Body of pancreas (tissue), 4 donors: Measurements from ENCODE around the gene FAM131B. TPM values are rescaled to one million over a fixed set of nuclear protein-coding genes. Genes with fewer than 3 reads are reported as not detected.

Experiments
- ATAC-seq: fragments of 150-250 bp; one replicate; pipeline ENCODE4 v1.9.1; 2016
- DNase-seq, 4 donors: peaks; one replicate each; pipeline ENCODE4 v3.0.0-alpha.2; 2019
- H3K27ac ChIP-seq, 4 donors: fragments of 200-600 bp; sonication (generic); 1 replicate in 3 of 4; 2 replicates in 1 of 4; pipeline versions ENCODE4 v1.5.1 to v1.6.1; 2016 to 2019; ENCODE audit warnings: mild to moderate bottlenecking in 1 of 4, mixed read lengths in 1 of 4, moderate library complexity in 1 of 4
- H3K27me3 ChIP-seq, 2 donors: fragments of 200-600 bp; sonication (generic); one replicate each; pipeline ENCODE4 v1.6.0; 2016; ENCODE audit warnings: mild to moderate bottlenecking in 1 of 2
- H3K36me3 ChIP-seq, 2 donors: fragments of 200-600 bp; sonication (generic); replicated peaks in 1 of 2; 2 replicates each; pipeline ENCODE4 v1.5.1; 2016; ENCODE audit warnings: low read depth in 2 of 2; ENCODE audit not compliant: insufficient read depth in 1 of 2
- H3K4me1 ChIP-seq: fragments of 200-600 bp; sonication (generic); one replicate; pipeline ENCODE4 v1.6.0; 2016
- H3K4me3 ChIP-seq, 2 donors: fragments of 200-600 bp; sonication (generic); 1 replicate in 1 of 2; 2 replicates in 1 of 2; pipeline ENCODE4 v1.5.1; 2016 to 2019
- H3K9me3 ChIP-seq, 3 donors: fragments of 200-600 bp; sonication (generic); 1 replicate in 2 of 3; 2 replicates in 1 of 3; pipeline ENCODE4 v1.5.1; 2016
- POLR2A ChIP-seq, 3 donors: fragments of 450-650 bp; IDR thresholded peaks; one replicate each; pipeline ENCODE4 v1.6.1; 2016; ENCODE audit warnings: antibody characterized with exemption in 3 of 3, mild to moderate bottlenecking in 2 of 3
- WGBS, 2 donors: methylation state at CpG; one replicate each; pipeline ENCODE4 v1.1.5; 2017; 5-methylcytosine and 5-hydroxymethylcytosine counted together
- intact Hi-C: fragments of 100-400 bp; cut with DNase I; formaldehyde crosslinking; loops from one replicate; pipeline ENCODE4 v1.15.1; 2023
- total RNA-seq, 2 donors: library from RNA; depleted of rRNA; stranded (reverse); fragments of >200 nt; gene quantifications; one replicate each; pipeline ENCODE4 v1.1.0, GENCODE V29; 2016
- TF ChIP-seq, protein P1 (sequence below), 7 experiments: fragments of 450-650 bp in 4 of 7; fragments of 200-600 bp in 3 of 7; sonication (generic) in 3 of 7; IDR thresholded peaks; one replicate each; pipeline ENCODE4 v1.5.1; 2016 to 2019; ENCODE audit warnings: antibody characterized with exemption in 7 of 7

The FAM131B gene
- total RNA-seq, 2 donors from 2014 or later, result 0.26 TPM; not detected in 1

DNA sequence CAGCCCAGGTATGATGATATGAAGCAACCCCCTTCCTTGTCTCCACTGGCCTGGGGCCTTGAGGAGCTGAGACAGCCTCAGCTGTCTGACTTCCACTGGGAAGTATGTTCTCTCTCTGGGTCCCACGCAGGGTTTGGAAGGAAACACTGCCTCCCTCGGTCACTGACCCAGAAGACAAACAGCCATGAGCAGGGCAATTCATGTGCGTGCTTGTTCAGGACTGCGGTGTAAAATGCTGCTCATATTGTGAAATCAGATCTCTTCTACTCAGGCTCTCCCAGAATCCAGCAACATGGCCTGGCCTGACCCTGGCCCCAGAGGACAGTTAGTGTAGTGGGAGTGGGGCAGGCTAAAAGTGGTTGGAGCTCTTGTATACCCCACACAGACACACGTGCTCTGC is 43.9 kb downstream of the FAM131B start:
- Histone ChIP-seq H3K9me3 (no peaks in the 10 kb centered on the region), H3K4me3 (no peak overlapping the region), H3K36me3 (no peaks in the 10 kb centered on the region), H3K27me3 (no peaks in the 10 kb centered on the region), H3K27ac (no peak overlapping the region), H3K4me1 (no peaks in the 10 kb centered on the region)
- DNase-seq (peak in 1 of 4 donors; percentile 43), ATAC-seq (peak; percentile 54)
- TF ChIP-seq, protein P1, sequence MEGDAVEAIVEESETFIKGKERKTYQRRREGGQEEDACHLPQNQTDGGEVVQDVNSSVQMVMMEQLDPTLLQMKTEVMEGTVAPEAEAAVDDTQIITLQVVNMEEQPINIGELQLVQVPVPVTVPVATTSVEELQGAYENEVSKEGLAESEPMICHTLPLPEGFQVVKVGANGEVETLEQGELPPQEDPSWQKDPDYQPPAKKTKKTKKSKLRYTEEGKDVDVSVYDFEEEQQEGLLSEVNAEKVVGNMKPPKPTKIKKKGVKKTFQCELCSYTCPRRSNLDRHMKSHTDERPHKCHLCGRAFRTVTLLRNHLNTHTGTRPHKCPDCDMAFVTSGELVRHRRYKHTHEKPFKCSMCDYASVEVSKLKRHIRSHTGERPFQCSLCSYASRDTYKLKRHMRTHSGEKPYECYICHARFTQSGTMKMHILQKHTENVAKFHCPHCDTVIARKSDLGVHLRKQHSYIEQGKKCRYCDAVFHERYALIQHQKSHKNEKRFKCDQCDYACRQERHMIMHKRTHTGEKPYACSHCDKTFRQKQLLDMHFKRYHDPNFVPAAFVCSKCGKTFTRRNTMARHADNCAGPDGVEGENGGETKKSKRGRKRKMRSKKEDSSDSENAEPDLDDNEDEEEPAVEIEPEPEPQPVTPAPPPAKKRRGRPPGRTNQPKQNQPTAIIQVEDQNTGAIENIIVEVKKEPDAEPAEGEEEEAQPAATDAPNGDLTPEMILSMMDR (IDR thresholded peaks at IDR 0.05), result no peak
- TF ChIP-seq POLR2A (IDR thresholded peaks at IDR 0.05), result no peak
- 46% methylated on average over 5 of the region's 5 CpGs; no CpG with 5 or more reads in 1 of the 2 donors for WGBS, 2 donors
- intact Hi-C loops, result no loop called here

DNA sequence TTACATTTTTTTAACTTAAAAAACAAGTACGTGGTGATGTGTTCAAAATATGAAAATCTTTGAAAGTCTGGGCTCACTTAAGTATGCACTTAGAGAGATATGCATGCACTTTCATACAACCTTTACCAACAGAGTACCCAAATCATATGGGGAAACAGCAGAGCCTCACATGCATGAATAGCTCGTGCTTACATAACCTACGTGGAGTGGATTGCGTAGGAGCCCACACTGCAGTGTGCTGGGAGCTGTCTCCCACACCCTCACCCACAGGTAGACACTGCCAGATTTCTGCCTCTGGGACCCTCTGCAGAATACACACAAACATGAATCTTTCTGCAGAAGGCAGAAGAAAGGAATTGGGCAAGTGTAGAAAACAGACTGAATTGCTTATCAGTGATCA is 46.0 kb downstream of the FAM131B start:
- Histone ChIP-seq H3K27me3 (no peaks in the 10 kb centered on the region), H3K27ac (no peak overlapping the region), H3K36me3 (no peaks in the 10 kb centered on the region), H3K4me1 (no peaks in the 10 kb centered on the region), H3K4me3 (no peak overlapping the region), H3K9me3 (no peaks in the 10 kb centered on the region)
- intact Hi-C loops, result no loop called here
- ATAC-seq (no peak), DNase-seq (no peak)
- 69 to 71% methylated on average over 4 of the region's 4 CpGs for WGBS, 2 donors
- no peak for TF ChIP-seq POLR2A (IDR thresholded peaks at IDR 0.05)
- TF ChIP-seq, protein P1 (IDR thresholded peaks at IDR 0.05), result no peak

DNA sequence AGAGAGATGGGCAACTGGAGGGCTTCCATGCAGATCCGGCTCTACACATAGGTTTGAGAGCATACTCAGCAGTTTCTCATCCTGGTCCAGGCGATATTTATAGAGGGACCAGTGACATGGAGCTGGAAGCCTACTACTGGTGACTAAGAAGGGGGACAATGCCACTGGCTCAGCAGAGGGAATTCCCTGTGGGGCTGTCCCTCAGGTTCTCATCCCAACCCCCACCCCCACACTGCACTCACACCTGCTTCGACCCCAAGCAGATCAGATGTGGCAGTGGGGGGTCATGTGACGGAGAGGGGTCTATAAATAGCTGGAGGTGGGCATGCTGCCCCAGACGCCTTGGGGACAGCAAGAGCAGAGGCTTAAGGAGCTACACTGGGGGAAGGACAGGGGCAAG is 46.7 kb downstream of the FAM131B start, which contains the start of gene CLCN1:
CLCN1 (plus strand) TSS at position 336 of the 400 bp plus-strand sequence. CDS start 102 bp downstream, outside the sequence.
- ATAC-seq (no peak), DNase-seq (no peak)
- H3K27ac ChIP-seq, result no peak within 1 kb of the TSS
- no peaks in the 10 kb centered on the region for H3K9me3 ChIP-seq
- H3K4me3 ChIP-seq, result no peak within 1 kb of the TSS
- intact Hi-C loops, result no loop called here
- WGBS, 2 donors, result 46 to 76% methylated on average over 4 to 5 of the region's 5 CpGs
- TF ChIP-seq POLR2A (IDR thresholded peaks at IDR 0.05), result no peak
- TF ChIP-seq, protein P1 (IDR thresholded peaks at IDR 0.05), result no peak
- no peaks in the 10 kb centered on the region for H3K27me3 ChIP-seq
- H3K4me1 ChIP-seq, result no peaks in the 10 kb centered on the region
- H3K36me3 ChIP-seq, result no peaks in the 10 kb centered on the region

DNA sequence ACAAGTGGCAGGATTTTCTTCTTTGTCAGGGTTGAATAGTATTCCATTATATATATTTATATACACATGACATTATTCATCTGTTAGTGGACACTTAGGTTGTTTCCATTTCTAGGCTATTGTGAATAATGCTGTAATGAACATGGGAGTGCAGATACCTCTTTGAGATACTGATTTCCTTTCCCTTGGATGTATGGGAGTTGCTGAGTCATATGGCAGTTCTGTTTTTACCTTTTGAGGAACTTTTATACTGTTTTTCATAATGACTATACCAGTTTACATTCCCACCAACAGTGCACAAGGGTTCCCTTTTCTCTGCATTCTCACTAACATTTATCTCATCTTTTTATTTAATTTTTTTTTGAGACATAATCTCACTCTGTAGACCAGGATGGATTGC is 48.4 kb downstream of the FAM131B start:
- no peaks in the 10 kb centered on the region for H3K27me3 ChIP-seq
- intact Hi-C loops, result no loop called here
- TF ChIP-seq, protein P1 (IDR thresholded peaks at IDR 0.05), result no peak
- no peak for TF ChIP-seq POLR2A (IDR thresholded peaks at IDR 0.05)
- no peak for ATAC-seq
- no peak for DNase-seq
- H3K36me3 ChIP-seq, result no peaks in the 10 kb centered on the region
- H3K9me3 ChIP-seq, result no peaks in the 10 kb centered on the region
- H3K27ac ChIP-seq, result no peak overlapping the region
- H3K4me3 ChIP-seq, result no peak overlapping the region
- no peaks in the 10 kb centered on the region for H3K4me1 ChIP-seq

DNA sequence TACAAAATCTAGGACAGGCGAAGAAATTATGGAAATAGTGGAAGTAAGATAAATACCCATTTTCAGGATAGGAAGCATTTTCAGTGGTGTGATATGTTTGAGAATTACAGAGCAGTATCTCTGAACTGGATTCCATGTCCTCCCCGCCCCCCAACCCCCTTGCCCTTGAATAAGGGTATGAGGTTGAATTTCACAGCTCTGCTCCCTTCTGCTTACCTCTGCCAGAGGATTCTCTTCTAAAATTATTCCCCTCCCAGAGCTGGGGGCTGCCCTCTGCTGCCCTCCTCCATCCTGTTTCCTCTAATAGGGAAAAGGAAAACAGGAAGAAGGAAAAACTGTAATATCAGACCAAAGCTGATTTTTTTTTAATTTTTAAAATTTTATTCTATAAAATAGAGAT is 53.9 kb downstream of the FAM131B start:
- H3K4me1 ChIP-seq, result no peaks in the 10 kb centered on the region
- TF ChIP-seq, protein P1 (IDR thresholded peaks at IDR 0.05), result no peak
- TF ChIP-seq POLR2A (IDR thresholded peaks at IDR 0.05), result no peak
- intact Hi-C loops, result no loop called here
- H3K4me3 ChIP-seq, result no peak overlapping the region
- H3K27ac ChIP-seq, result no peak overlapping the region
- H3K9me3 ChIP-seq, result no peaks in the 10 kb centered on the region
- peaks cover 0 to 13% of the 10 kb centered on the region in 2 donors for H3K36me3 ChIP-seq
- no peaks in the 10 kb centered on the region for H3K27me3 ChIP-seq
- DNase-seq (no peak), ATAC-seq (no peak)
- WGBS, 2 donors, result 93 to 97% methylated on average over 2 of the region's 2 CpGs
